GM19438 (cell line): ENCODE data around the gene ABCB6.

Experiments
- ATAC-seq: cut with Tn5 transposase; IDR thresholded peaks from one replicate; pipeline ENCODE4 v1.9.1; 2021; ENCODE audit warnings: low read depth; ENCODE audit not compliant: unreplicated experiment

The ABCB6 gene

GRCh38 chr2:219197388-219197787 lies 21.4 kb downstream of the ABCB6 start:
- ATAC-seq = no peak

- ATAC-seq = no peak
Measured at GRCh38 chr2:219186754-219187456, 31.9 kb downstream of the ABCB6 start.

GRCh38 chr2:219184121-219184520 lies 34.6 kb downstream of the ABCB6 start:
- no peak for ATAC-seq

GRCh38 chr2:219183151-219183772 lies 35.5 kb downstream of the ABCB6 start:
- ATAC-seq = no peak

GRCh38 chr2:219182331-219183150 lies 36.2 kb downstream of the ABCB6 start:
- no peak for ATAC-seq

- ATAC-seq = no peak
Measured at GRCh38 chr2:219181531-219181930, 37.2 kb downstream of the ABCB6 start.

GRCh38 chr2:219180961-219181360 lies 37.8 kb downstream of the ABCB6 start:
- ATAC-seq = no peak

- no peak for ATAC-seq
Measured at GRCh38 chr2:219179601-219180465, 38.9 kb downstream of the ABCB6 start.

- peak; percentile 16 for ATAC-seq
Measured at GRCh38 chr2:219178377-219179175, 40.2 kb downstream of the ABCB6 start.

GRCh38 chr2:219177552-219178376 lies 41.0 kb downstream of the ABCB6 start, which contains the start of gene RETREG2:
Gene RETREG2, plus strand, starts transcription at chr2:219178275. Its CDS starts 78 bp downstream, at chr2:219178353.
- peak; percentile 44 for ATAC-seq

GRCh38 chr2:219176818-219177551 lies 41.8 kb downstream of the ABCB6 start, which contains the start of gene CNPPD1:
Gene CNPPD1, minus strand, starts transcription at chr2:219176925. Its CDS starts 97 bp downstream, at chr2:219176828.
- ATAC-seq = peak; percentile 68

GRCh38 chr2:219175928-219176817 lies 42.6 kb downstream of the ABCB6 start:
- ATAC-seq = peak; percentile 33

- ATAC-seq = no peak
Measured at GRCh38 chr2:219175486-219175885, 43.3 kb downstream of the ABCB6 start.

- no peak for ATAC-seq
Measured at GRCh38 chr2:219174801-219175200, 44.0 kb downstream of the ABCB6 start.

- ATAC-seq = no peak
Measured at GRCh38 chr2:219174146-219174545, 44.6 kb downstream of the ABCB6 start.

GRCh38 chr2:219173176-219173575 lies 45.6 kb downstream of the ABCB6 start:
- no peak for ATAC-seq
